ENCODE data around the gene DNAJC8.
A peak's percentile ranks its signal among the peaks of the same experiment; 100 is the strongest.

DNAJC8 gene

DNA sequence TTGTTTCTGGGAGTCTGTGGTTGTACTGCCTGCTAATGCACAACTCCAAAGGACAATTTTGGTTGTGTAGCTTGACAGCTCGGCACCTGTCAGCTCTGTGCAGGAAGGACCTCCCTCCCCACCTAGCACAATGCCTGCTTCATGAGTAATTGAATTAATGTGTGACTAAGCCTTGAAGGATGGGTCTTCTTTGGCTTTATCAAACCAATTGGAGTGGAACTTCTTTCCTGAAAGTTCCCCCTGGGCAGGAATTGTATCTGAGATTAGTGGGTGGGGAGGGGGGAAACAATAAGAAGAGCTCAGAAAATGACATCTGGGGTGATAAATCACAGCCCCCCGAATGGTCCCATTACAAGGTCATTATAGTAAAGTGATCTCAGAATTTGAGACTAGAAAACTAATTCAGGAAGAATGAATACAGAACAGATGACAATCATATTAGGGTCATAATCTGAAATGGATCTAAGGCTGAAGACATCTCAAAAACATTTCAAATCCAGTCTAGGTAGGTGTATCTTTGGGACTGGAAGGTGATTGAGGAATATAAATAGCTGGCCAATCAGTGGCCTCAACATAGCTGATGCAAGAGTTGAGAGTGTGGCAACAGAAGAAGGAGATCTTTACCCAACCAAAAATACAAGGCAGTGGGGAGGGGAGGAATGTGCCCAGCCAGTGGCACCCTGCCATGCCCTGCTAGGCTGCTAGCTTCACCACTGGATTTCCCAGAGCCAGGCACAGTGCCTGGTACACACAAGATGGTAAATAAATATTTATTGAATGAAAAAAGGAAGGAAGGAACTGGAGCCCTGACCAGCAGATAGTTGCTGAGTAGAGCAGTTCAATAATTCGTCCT, 16.4 kb upstream of the DNAJC8 start:
- DNase-seq, result peak; percentile 53

GRCh38 chr1:28248273-28249012, 15.6 kb upstream of the DNAJC8 start:
- peak; percentile 72 for DNase-seq

DNA sequence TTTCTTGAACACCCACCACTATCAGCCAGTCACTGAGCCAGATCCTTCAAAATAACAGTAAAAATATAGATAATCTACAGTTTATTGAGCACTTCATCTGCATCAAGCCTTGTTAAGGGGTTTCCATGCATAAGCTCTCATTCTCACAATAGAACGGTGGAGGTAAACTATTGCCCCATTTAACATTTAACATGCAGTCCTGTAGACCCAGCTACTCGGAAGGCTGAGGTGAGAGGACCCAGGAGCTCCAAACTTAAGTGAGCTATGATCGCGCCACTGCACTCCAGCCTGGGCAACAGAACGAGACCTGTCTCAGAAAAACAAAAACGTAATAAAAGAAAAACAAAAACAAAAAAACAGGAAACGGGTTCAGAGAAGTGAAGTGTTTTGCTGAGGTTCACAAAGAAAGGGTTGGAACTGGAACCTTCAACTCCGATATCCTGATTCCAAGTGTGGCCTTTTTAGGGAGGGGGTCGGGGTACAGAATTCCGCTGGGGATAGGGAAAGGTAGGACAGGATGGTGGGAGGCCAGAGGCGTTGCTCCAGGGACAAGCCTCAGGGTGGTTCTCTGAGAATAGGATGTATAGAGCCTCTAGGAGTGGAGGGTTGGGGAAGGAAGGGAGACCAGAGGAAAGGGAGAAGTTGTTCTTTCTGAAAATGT, 14.9 kb upstream of the DNAJC8 start:
- DNase-seq, result no peak

DNA sequence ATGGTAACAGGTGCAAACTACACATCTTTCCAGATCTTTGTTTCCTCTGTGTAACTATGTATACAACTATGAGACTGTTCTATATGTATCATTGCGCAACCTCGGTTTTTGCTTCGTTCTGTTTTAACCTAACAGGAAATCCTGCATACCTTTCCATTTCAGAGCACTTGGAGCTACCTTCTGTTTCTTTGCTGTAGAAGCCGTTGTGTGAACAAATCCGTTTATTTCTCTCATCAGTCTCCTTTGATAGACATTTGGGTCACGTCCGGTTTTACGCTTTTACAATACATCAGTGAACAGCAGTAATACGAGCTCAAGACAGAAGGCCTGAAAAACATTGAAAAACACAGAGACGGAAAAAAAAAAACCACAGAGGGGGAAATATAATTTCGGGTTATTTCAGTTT, 13.6 kb upstream of the DNAJC8 start:
- no peak for DNase-seq

- DNase-seq, result no peak
Measured at GRCh38 chr1:28244549-28245251, 11.9 kb upstream of the DNAJC8 start.

- DNase-seq, result no peak
Measured at GRCh38 chr1:28243685-28244311, 11.0 kb upstream of the DNAJC8 start.

DNA sequence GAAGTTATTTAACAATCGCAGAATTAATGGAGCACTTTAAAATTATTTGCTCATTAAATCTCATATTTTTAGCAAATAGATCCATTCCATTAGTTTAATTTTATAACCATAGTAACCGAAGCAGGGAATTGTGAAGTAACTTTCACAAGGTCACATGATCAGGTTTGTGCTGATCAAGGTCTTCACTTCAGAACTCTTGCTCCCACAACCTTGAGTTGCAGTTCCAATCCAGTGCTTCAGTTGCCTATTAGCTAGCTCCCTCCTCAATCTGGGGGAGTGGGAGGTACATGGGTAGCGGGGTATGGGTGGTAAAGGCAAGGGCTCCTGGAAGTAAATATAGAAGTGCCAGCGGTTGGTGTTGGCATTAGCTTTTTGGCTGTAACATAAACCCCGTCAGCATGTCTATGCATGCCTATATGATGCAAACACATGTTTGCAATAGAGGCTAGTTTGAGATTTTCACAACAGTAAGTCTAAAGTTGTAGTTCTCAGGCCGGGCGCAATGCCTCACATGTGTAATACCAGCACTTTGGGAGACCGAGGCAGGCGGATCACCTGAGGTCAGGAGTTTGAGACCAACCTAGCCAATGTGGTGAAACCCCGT, 8.9 kb upstream of the DNAJC8 start:
- DNase-seq, result no peak

GRCh38 chr1:28240024-28240423, 7.2 kb upstream of the DNAJC8 start:
- DNase-seq, result no peak

GRCh38 chr1:28239004-28239403, 6.2 kb upstream of the DNAJC8 start:
- DNase-seq, result no peak

- no peak for DNase-seq
Measured at GRCh38 chr1:28236656-28237322, 4.0 kb upstream of the DNAJC8 start.

GRCh38 chr1:28235755-28236655, 3.2 kb upstream of the DNAJC8 start, which contains the start of gene ATP5IF1:
ATP5IF1 (plus strand) TSS chr1:28236124; CDS start chr1:28236184, 60 bp downstream.
- peak; percentile 99 for DNase-seq

DNA sequence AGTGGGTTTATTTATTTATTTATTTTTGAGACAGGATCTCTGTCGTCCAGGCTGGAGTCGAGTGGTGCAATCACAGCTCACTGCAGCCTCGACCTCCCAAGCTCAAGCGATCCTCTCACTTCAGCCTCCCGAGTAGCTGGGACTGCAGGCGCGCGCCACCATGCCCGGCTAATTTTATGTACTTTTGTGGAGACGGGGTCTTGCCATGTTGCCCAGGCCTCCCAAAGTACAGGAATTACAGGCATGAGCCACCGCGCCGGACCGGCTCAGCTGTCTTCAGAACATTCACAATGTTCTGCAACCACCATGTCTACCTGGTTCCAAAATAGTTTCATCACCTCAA, 406 bp upstream of the DNAJC8 start:
- no peak for DNase-seq

- no peak for DNase-seq
Measured at GRCh38 chr1:28229996-28230395, 2.8 kb downstream of the DNAJC8 start.

- DNase-seq, result no peak
Measured at GRCh38 chr1:28229089-28229488, 3.7 kb downstream of the DNAJC8 start.

DNA sequence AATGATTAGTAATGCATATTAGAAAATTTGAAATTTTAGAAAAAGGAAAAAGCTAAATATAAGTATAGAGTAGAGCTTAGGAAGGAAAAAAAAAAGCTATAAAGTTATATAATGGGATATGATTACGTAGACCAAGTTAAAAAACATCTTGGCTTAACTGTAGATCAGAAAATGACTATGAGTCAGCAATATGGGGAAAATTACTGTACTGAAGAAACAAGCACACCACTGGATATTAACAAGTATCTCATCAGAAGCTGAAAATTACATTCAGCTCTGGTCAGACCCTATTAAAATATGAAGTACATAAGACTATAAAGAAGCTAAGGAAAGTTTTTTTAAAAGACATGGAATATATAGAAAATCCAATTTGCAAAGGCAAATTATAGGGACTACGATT, 19.5 kb downstream of the DNAJC8 start:
- DNase-seq, result no peak

DNA sequence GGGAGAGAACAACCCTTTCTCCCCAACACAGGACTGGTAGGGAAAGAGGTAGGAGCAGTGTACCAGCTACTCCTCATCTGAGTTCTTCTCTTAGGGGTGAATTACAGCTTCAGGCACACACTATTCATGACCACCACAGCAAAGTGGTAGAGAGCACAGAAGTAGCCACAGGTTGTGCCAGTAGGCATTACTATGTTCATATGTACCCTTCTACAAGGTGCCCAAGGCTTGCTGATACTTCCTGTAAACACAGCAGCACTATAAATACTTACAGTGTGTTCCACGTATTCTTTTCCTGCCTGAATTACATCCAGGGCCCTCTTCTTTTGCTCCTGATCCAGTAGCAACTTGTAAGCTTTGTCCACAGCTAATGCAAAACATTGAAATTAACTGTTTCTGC, 23.1 kb downstream of the DNAJC8 start:
- DNase-seq, result no peak

DNA sequence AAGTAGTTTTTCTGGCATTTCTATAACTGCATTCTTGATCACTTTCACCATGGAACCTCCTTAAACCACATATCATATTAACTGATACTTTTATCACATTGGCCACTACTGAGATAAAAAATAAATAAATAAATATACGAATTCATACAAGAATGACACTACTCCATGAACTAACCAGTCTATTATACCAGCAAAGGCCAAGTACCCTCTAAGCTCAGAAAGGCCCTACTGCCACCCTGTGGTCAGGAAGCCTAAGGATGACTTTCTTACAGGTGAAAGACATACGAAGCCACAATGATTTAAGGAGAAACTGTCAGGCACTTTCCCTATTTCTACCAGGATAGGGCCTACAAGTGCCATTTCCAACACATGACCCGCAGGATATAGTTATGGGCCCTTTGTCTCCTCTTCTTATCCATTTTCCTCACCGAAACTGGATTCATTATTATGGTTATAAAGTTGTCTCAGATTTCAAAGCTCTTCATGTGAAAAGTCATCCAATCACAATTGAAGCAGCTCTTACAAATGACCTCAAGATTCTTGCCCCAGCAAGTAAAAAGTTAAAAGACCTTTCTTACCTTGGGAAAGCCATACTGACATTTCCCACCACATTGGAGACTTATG, 23.9 kb downstream of the DNAJC8 start:
- peak; percentile 80 for DNase-seq

- no peak for DNase-seq
Measured at GRCh38 chr1:28205243-28205642, 27.6 kb downstream of the DNAJC8 start.

DNA sequence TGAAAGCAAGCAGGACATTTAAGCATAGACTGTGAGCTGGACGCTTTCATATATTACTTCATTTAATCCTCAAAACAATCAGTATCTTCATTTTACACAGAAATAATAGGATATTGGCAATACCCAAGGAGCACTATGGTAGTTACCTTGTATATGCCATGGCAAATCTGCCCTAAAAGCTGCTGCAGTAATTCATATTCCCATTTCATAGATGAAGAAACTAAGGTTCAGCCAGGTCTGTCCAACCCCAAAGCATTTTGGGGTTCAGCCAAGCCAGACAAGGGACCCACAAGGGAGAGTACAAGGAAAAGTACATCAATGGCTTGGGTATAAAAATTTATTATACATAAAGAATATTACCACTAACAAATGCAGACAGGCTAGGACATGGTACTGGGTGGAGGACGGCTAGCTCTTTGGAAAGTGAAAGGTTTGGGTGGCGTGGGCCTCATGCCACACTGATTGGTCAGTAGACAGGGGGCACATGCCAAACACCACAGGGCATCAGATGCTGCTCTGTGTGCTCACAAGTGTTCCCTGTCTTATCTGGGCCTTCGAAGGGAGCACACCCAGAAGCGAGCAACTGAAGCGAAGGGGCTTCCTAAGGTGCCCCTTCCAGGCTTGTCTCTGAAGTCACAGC, 32.5 kb downstream of the DNAJC8 start:
- no peak for DNase-seq

Data from inflammatory macrophage treated with lipopolysaccharide for 4 hours (primary cell).